Stimulated activated CD8-positive, alpha-beta memory T cell treated with anti-CD3 and anti-CD28 coated beads, Interleukin-4, amount 100 ng/mL, for 1 hour (primary cell): Measurements from ENCODE around the gene MRGPRD.

Experiments used
- DNase-seq, 2 donors: peaks; one replicate each; pipeline ENCODE4 v3.0.0-alpha.2; 2020; ENCODE audit warnings: low read depth in 2 of 2, low spot score in 1 of 2

The MRGPRD gene

DNA sequence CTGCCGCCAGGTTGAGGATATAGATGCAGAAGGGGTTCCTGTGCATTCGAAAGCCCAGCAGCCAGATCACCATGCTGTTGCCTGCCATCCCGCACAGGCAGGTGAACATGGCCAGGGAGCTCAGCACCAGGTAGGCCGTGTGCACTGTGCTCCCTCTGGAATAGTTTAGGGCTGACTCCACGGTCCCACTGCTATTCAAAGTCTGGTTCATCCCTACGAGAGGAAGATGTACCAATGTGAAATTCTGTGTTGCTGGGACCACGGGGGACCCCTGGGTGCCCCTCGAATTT lies at the start of gene MRGPRD:
Gene MRGPRD, minus strand, starts transcription at position 211 of the 290 bp plus-strand sequence. Its CDS starts 0 bp downstream, at position 211.
- no peak for DNase-seq

- no peak for DNase-seq
Observed at GRCh38 chr11:69030301-69030700, 49.5 kb upstream of the MRGPRD start.

- no peak for DNase-seq
Observed at GRCh38 chr11:69027704-69028372, 47.1 kb upstream of the MRGPRD start.

DNA sequence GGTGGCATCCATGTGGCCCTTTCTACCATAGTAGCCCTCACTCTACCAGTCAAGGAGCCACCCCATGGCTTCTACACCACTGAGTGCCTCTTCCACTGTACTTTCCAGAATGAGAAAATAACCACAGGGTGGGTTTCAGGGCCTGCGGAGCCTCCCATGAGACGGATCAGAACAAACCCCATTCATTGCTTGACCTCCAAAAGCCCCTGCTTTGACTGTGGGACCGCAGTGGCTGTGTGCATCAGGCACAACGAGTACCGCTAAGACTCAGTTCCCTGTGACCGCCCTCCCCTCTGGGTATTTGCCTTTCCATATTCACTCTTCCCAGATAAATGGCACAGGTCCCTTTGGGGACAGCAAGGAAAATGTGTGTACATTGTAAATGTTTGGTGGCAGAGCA lies 43.7 kb upstream of the MRGPRD start:
- no peak for DNase-seq

DNA sequence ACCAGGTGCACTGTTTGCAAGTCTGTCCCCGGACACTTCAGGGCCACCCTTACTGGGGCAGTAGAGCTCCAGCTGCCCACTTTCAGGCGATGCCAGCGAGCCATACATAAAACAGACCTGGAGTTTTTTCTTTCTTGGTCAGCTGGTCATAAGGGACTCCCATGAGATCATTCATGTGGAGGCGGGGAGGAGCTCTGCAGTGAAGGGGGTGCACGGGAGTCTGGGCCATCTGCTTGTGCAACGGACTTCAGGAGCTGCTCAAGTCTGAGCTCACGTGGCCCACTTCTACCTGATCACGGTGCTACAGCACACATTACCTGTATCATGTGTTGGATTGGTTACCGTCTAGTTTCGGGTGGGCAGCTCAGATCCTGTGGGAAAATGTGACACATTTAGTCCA lies 41.5 kb upstream of the MRGPRD start:
- no peak for DNase-seq

DNA sequence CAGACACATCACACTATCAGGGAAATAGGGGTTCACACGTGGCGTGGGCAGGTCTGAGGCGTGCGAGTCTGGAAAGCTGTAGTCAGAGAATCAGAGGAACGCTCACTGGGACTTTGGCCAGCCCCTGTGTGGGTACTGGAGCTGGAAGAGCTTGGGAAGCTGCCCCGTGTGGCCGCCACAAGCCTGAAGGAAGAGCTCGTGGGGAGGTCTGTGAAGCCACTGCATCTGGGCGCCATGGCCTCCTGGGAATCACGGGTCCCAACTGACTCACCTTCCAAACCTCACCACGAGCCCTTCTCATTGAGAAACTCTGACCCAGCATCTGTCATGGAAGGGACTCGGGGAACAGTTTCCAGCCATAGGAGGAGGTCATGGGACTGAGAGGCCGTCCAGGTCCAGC lies 38.1 kb upstream of the MRGPRD start:
- DNase-seq = no peak

- DNase-seq = no peak
Observed at GRCh38 chr11:69017951-69018350, 37.2 kb upstream of the MRGPRD start.

DNA sequence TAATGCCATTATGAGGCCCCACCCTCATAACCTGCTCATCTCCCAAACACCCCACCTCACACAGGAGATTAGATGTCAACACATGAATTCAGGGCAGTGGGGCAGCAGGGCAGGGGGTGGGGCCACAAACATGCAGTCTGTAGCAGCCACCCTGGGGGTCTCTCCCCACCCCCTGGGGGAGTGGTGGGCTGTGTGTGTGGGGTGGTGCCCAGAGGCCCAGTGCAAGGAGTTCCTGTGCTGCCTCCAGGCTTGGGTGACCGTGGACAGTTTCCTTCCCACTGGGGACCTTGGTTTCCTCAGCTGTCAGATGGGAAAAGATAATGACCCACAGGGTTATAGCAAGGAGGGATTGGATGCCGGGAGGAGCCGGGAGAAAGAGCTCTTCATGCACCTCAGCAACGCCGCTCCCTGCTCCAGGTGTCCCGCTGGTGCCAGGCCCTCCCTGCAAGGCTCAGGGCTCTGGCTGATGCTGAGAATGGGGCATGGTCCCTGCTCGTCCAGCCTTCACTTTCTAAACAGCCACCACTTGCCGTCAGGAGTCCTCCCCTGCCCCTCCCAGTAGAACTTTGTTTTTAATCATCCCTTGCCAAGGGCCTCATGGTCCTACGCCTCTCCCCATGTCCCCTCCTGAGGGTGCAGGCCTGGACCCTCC lies 34.2 kb upstream of the MRGPRD start:
- no peak for DNase-seq

- DNase-seq = no peak
Observed at GRCh38 chr11:69014084-69014851, 33.5 kb upstream of the MRGPRD start.

DNA sequence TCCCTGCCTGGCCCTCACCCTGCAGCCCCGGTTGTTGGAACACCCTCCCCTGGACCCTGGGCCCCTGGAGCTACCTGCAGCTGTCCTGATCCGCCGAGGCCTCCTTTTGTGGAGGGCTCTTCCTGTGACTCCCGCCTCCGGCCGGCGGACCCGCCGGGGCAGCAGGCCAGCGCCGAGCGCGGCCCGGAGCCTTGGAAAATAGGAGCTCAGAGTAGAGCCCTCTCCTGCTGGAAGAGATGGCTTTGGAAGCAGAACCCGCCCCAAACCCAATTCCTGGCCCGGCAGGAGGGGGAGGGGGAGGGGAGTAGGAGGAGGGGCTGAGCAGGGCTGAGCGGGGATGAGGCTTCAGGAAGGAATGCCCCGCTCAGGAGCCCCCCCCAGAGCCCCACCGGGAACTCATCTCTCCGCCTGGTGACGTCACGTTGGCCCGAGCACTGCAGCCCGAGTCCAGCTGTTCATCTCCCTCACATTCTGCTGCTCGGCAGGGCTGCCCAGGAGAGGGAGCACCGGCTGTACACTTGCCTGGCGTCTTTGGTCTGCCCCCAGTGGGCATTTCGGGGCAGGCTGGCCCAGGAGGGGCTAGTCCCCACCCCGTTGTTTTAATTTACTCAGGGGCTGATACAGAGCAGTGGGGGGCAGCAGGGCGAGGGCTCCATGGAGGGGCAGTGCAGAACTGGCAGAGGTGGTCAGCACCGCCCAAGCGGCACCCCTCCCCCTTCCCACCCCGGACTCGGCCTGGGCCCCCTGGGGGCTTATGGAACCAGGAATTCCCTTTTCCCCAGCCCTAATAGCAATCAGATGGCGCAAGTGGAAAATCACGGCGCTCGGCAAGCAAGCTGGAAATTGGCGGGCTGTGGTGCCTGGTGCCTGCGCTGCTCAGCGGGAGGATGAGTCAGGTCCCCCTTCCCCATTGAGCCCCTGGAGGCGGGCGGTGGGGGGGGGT lies 32.5 kb upstream of the MRGPRD start, which contains the start of gene MRGPRF:
Gene MRGPRF, minus strand, starts transcription at position 238 of the 943 bp plus-strand sequence. CDS start 3,345 bp downstream, outside the sequence.
- no peak for DNase-seq

GRCh38 chr11:69012092-69013008 lies 31.6 kb upstream of the MRGPRD start:
- DNase-seq = no peak

GRCh38 chr11:69011624-69012091 lies 30.9 kb upstream of the MRGPRD start:
- no peak for DNase-seq

DNA sequence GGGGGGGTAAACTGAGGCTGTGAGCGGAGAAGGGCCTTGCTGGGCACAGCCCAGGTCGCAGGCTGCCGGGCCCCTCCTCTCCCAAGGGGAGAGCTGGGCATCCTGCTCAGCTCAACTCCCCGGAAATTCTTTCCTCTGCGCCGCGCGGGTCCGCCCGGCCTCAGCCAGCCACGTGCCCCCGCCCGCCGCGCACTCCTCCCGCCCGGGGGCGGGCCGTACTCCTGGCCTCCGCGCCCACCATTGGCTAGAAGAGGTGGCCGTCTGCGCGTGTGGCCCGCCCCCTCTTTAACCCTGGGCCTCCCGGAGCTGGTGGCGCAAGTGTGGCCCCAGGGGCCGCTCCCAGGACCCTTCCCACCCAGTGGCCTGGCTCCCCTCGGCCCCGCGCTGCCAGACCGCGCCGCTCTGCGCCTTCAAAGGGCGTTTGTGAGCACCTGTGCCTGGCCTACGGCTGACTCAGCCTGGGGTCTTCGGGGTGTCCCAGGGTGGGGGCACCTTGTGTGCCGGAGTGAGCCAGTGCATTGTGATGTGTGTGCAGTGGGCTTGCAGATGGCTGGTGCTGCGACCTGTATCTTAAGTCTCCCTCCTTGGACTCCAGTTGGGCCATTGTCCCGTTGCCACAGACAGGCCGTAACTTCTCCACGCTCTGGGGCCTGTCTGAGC lies 30.3 kb upstream of the MRGPRD start:
- no peak for DNase-seq

- DNase-seq = no peak
Observed at GRCh38 chr11:69010361-69010891, 29.6 kb upstream of the MRGPRD start.

- no peak for DNase-seq
Observed at GRCh38 chr11:69009441-69010211, 28.8 kb upstream of the MRGPRD start.

- no peak for DNase-seq
Observed at GRCh38 chr11:69008737-69009440, 28.1 kb upstream of the MRGPRD start.

- DNase-seq = no peak
Observed at GRCh38 chr11:69007975-69008381, 27.2 kb upstream of the MRGPRD start.

GRCh38 chr11:69006816-69007215 lies 26.0 kb upstream of the MRGPRD start:
- no peak for DNase-seq
